ENCODE data around the gene PPP1R14C.

DNA sequence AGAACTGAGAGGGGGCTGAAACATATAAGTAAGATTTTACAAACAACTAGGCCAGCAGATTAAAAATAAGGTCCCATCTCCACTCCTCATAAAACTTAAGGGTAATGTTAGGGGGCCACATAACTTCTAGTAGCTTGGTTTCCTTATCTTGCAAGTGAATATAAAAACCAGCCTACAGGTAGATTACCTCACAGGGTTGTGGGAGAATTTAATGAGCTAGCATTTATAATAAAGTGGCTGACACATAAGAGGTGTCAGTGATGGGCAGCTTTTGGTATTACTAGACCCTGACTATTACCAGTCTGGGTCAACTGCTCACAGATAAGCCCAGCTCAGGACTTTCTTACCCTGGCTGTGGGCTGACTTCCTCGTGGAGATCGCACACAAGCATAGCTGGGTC is 9.2 kb upstream of the PPP1R14C start:
- TF ChIP-seq TAF1 (IDR thresholded peaks at IDR 0.05; ENCODE audit: borderline replicate concordance, insufficient read depth, low read length) (no peak), POLR2AphosphoS5 (IDR thresholded peaks at IDR 0.05; ENCODE audit: low read depth, low read length) (no peak)
- TF ChIP-seq, protein P1, sequence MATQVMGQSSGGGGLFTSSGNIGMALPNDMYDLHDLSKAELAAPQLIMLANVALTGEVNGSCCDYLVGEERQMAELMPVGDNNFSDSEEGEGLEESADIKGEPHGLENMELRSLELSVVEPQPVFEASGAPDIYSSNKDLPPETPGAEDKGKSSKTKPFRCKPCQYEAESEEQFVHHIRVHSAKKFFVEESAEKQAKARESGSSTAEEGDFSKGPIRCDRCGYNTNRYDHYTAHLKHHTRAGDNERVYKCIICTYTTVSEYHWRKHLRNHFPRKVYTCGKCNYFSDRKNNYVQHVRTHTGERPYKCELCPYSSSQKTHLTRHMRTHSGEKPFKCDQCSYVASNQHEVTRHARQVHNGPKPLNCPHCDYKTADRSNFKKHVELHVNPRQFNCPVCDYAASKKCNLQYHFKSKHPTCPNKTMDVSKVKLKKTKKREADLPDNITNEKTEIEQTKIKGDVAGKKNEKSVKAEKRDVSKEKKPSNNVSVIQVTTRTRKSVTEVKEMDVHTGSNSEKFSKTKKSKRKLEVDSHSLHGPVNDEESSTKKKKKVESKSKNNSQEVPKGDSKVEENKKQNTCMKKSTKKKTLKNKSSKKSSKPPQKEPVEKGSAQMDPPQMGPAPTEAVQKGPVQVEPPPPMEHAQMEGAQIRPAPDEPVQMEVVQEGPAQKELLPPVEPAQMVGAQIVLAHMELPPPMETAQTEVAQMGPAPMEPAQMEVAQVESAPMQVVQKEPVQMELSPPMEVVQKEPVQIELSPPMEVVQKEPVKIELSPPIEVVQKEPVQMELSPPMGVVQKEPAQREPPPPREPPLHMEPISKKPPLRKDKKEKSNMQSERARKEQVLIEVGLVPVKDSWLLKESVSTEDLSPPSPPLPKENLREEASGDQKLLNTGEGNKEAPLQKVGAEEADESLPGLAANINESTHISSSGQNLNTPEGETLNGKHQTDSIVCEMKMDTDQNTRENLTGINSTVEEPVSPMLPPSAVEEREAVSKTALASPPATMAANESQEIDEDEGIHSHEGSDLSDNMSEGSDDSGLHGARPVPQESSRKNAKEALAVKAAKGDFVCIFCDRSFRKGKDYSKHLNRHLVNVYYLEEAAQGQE (IDR thresholded peaks at IDR 0.05; ENCODE audit: insufficient read depth in 1 of 2, low read depth in 2 of 2, low read length in 2 of 2) = no peak
